HG03460 (cell line): ENCODE results near the gene RAPGEF3.
A peak's percentile ranks its signal among the peaks of the same experiment; 100 is the strongest.

Experiments used
- ATAC-seq: cut with Tn5 transposase; IDR thresholded peaks from one replicate; pipeline ENCODE4 v1.9.1; 2021; ENCODE audit not compliant: unreplicated experiment

Gene RAPGEF3

GRCh38 chr12:47762850-47763465 is 4.3 kb upstream of the RAPGEF3 start:
- no peak for ATAC-seq

- ATAC-seq = no peak
Measured at GRCh38 chr12:47758584-47758833, 171 bp downstream of the RAPGEF3 start.

GRCh38 chr12:47757840-47758583 is 668 bp downstream of the RAPGEF3 start:
- no peak for ATAC-seq

GRCh38 chr12:47757364-47757839 is 1.3 kb downstream of the RAPGEF3 start:
- no peak for ATAC-seq

- peak; percentile 63 for ATAC-seq
Measured at GRCh38 chr12:47755655-47756562, 2.8 kb downstream of the RAPGEF3 start.

- peak; percentile 17 for ATAC-seq
Measured at GRCh38 chr12:47754881-47755280, 3.8 kb downstream of the RAPGEF3 start.

GRCh38 chr12:47754126-47754525 is 4.6 kb downstream of the RAPGEF3 start:
- no peak for ATAC-seq

GRCh38 chr12:47753021-47754001 is 5.4 kb downstream of the RAPGEF3 start:
- no peak for ATAC-seq

GRCh38 chr12:47752552-47752951 is 6.1 kb downstream of the RAPGEF3 start:
- no peak for ATAC-seq

- ATAC-seq = no peak
Measured at GRCh38 chr12:47752121-47752520, 6.6 kb downstream of the RAPGEF3 start.

GRCh38 chr12:47751561-47751960 is 7.1 kb downstream of the RAPGEF3 start:
- no peak for ATAC-seq

- no peak for ATAC-seq
Measured at GRCh38 chr12:47750916-47751470, 7.7 kb downstream of the RAPGEF3 start.

- no peak for ATAC-seq
Measured at GRCh38 chr12:47750229-47750798, 8.4 kb downstream of the RAPGEF3 start.

- ATAC-seq = no peak
Measured at GRCh38 chr12:47748899-47749298, 9.8 kb downstream of the RAPGEF3 start.

GRCh38 chr12:47748507-47748828 is 10.2 kb downstream of the RAPGEF3 start:
- ATAC-seq = no peak

- ATAC-seq = no peak
Measured at GRCh38 chr12:47747596-47748506, 10.8 kb downstream of the RAPGEF3 start.

GRCh38 chr12:47747126-47747525 is 11.6 kb downstream of the RAPGEF3 start:
- no peak for ATAC-seq

GRCh38 chr12:47746523-47746922 is 12.2 kb downstream of the RAPGEF3 start:
- ATAC-seq = no peak

GRCh38 chr12:47746073-47746472 is 12.6 kb downstream of the RAPGEF3 start:
- ATAC-seq = no peak
